Fibroblast of skin of abdomen (primary cell): ENCODE measurements around the gene NOP10.
"Not testable (repeated sequence)": the region's sequence is repeated elsewhere in the genome, so short reads cannot be mapped to it uniquely, and the experiment has no call there.

ENCODE experiments used
- DNase-seq: peaks from one replicate; pipeline ENCODE4 v3.0.0-alpha.2; 2013

Gene NOP10

DNA sequence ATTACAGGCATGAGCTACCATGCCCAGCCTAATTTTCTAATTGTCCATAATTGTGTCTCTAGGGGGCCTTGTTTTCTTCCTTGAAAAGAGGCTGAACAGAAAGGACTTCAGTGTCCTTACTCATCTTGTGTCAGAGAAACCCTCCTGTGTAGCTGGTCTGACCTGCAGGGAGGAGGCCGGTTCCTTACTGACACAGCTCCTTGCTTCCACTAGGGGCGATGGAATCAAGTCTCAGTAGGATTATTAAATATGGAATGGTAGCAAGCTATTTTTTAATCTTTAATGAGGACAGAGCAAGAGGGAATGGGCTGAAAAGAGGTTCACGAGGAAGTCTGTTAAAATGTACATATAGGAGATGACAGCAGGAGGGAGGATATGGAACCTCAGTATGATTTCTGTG, 15.4 kb upstream of the NOP10 start:
- DNase-seq: no peak

DNA sequence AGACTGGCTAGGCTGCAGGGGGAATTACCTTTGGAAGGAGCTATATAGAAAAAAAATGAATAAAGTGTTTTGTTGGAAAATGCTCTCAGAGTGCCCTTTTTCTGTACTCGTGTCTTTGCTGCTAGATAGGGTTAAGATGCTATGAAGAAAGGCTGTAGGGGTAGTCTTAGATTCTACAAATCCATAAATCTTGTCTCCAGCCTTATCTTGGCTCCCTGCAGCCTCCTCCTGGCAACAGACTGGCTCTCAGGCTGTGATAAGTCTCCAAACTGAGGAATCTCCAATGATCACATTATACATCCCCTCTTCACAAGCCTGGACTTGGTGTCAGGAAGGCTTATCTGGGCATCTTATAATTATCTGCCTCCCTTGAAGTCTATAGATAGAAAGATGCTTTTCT, 14.7 kb upstream of the NOP10 start:
- no peak for DNase-seq

DNA sequence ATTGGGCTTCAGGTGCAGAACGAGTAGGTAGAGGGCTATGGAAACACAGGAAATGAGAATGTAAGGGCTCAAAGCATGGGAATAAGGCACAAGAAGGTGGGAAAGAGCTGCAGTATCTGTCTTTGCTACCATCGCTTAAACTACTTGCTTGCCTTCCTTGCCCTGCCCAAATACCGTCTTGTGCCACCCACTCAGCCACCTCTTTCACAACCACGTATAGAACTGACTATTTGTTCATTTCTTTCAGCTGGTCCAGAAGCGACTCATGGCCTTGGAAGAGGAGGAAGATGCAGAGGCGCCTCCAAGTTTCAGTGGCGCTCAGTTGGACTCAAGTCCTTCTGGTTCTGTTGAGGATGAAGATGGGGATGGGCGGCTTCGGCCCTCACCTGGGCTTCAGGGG, 12.3 kb upstream of the NOP10 start:
- DNase-seq: no peak

DNA sequence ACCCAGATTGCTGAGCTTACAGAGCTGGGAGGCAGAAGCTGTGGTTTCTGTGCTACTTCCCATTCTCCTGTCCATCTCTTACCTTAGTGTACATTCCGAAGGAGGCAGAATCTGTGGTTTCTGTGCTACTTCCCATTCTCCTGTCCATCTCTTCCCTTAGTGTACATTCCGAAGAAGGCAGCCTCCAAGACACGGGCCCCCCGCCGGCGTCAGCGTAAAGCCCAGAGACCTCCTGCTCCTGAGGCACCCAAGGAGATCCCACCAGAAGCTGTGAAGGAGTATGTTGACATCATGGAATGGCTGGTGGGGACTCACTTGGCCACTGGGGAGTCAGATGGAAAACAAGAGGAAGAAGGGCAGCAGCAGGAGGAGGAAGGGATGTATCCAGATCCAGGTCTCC, 11.3 kb upstream of the NOP10 start:
- DNase-seq: no peak

DNA sequence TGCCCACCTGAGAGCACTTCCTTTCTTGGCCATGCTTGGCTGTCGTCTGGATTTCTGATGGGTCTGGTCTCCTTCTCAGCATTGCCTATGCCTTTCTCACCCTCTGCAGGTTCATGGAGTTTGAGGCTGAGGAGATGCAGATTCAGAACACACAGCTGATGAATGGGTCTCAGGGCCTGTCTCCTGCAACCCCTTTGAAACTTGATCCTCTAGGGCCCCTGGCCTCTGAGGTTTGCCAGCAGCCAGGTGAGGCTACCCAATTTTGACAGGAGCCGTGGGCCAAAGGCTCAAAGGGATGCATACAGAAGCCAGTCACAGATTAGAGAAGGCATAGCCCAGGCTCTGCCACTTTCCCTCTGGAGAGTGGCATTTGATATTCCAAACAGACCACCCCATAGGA, 10.7 kb upstream of the NOP10 start:
- no peak for DNase-seq

DNA sequence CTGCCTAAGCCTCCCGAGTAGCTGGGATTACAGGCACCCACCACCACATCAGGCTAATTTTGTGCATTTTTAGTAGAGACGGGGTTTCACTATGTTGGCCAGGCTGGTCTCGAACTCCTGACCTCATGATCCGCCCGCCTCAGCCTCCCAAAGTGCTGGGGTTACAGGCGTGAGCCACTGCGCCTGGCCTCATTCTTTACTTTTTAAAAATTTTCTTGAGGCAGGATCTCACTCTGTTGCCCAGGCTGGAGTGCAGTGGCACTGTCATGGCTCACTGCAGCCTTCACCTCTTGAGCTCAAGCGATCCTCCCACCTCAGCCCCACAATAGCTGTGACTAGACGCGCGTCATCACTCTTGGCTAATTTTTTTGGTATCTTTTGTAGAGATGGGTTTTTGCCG, 10.1 kb upstream of the NOP10 start:
- DNase-seq: not testable (repeated sequence)

- DNase-seq: no peak
Measured at GRCh38 chr15:34349769-34350168, 6.8 kb upstream of the NOP10 start.

DNA sequence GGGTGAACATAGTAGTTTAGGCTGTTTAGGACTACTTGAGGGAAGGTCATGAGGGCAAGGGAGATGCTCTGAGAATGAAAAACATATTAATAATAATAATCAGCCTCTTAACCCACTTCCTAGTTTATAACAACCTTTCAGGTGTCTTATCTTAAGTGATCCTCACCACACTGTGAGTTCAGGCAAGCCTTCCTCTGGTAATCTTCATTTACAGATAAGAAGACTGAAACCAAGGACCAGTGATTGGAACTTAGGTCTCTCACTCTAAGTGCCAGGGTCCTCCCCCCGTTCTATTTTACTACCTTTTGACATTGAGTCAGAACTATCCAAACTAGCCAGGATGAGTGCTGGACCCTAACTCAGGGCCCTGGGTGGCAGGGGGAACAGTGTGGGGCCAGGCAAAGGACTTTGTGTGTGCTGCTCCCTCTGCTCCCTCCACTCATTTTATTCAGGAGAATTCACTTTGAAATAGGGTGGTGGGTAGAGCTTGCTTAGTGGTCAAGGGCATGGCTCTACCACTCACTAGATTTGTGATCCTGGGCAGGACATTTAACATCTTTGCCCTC, 5.9 kb upstream of the NOP10 start:
- no peak for DNase-seq

GRCh38 chr15:34347951-34348638, 5.2 kb upstream of the NOP10 start:
- no peak for DNase-seq

- DNase-seq: not testable (repeated sequence)
Measured at GRCh38 chr15:34342213-34342736, 661 bp downstream of the NOP10 start.

DNA sequence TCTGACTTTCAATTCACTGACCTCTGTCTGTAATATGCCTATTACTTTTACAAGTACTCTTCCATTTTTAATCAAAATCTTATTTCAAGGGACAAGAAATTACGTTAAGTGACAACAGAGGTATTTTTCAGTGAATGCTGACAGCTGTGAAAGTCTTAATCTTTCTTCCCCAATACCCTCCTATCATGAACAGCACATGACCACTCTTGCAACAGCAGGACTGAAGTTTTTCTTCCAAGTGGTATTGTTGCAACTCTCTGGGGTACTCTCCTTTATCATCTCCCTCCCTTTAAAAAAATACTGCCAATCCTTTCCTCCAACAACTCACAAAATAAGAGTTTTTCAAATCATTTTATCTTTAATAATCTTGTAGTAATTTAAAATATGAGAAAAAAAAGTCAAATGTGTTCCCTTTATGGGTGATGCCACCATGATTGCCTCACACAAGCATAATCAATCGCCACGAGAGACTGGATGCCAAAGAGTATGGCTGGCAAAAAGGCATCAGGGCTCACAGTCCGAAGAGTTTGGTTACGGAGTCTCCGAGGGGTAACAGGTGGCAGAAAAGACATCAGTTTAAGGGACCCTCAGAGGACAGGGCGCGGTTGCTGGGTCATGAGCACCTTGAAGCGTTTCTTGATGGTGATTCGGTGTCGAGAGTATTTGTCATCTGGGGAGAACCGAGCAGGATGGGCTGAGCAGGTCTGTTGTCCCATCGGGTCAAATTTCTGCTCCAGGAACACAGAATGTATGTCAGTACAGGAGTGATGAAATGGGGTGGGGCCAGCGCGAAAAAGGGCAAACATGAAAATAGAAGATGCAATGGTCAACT, 1.3 kb downstream of the NOP10 start:
- no peak for DNase-seq

DNA sequence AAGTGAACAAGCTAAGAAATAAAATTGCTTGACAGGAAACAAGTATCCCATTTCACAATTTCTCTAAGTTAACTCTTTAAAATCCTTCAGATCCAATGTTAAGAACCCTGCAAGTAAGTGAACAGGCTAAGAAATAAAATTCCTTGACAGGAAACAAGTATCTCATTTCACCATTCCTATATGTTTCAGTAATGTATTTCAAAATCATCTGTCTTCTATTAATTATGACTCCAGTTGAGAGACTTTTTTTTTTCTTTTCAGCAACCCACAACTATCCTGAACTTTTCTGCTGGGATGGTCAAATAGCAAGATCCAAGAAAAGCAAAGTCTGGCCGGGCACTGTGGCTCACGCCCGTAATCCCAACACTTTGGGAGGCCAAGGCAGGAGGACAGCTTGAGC, 3.0 kb downstream of the NOP10 start:
- peak; percentile 42 for DNase-seq

- DNase-seq: no peak
Measured at GRCh38 chr15:34338347-34338746, 4.6 kb downstream of the NOP10 start.

DNA sequence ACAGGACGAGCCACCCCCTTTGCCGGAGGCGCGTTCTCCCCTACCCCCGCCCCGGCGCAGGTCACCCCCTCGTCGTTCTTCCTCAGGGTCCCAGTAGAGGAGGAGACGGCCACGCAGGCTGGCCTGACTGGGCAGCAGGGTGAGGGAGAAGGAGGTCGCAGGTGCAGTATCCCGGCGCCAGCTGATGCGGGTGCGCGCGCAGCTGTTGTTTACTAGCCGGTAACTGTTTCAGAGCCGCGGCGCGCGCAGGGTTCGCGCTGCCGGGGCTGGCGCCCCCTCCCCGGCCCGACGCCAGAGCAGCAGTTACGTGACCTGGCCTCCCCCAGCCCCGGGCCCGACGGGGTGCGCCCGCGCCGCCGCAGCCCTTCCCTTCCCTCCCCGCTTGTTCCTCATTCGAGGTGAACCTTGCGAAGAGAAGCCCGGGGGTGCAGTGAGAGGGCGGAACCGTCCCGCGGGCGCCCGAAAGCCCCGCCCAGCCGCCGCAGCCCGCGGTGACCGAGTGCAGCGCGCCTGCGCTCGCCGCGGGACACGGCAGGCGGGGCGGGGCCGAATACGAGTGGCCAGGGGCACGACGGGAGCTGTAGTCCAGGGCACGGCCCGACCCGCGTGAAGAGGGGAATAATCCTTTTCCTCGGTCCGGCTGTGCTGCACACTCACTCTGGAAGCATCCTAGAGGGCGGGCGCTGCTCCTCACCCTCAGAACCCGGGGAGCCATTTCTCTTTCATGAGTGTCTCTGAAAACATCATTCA, 5.2 kb downstream of the NOP10 start, which contains the start of gene SLC12A6:
Gene SLC12A6, minus strand, starts transcription at position 225 of the 750 bp plus-strand sequence. CDS start 1,101 bp downstream, outside the sequence.
- DNase-seq: peak; percentile 95

DNA sequence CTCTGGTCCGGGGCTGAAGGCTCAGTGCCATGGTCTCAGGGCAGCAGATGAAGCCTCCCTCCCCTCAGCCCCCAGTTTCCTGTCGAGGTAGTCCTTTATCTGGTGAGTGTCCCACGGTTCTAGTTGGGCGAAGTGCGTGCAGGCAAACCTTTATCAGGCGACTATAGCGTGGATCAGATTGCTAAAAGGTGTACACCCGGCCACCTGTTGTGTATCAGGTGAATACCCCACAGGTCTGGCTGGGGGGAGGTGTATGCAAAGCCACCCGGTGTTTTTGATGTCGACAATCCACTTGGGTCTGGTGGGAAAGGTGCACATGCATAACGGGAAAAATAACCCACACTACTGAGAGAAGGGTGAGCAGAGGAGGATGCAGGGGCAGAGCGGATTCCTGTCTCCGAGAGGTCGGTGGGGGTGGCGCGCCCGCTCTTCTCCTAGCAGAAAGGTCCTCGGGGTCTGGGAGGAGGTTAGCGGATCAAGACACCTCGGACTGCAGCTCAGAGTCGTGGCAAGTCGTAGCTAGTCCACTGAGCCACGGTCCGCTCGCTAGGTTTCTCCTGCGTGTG, 5.9 kb downstream of the NOP10 start:
- no peak for DNase-seq

DNA sequence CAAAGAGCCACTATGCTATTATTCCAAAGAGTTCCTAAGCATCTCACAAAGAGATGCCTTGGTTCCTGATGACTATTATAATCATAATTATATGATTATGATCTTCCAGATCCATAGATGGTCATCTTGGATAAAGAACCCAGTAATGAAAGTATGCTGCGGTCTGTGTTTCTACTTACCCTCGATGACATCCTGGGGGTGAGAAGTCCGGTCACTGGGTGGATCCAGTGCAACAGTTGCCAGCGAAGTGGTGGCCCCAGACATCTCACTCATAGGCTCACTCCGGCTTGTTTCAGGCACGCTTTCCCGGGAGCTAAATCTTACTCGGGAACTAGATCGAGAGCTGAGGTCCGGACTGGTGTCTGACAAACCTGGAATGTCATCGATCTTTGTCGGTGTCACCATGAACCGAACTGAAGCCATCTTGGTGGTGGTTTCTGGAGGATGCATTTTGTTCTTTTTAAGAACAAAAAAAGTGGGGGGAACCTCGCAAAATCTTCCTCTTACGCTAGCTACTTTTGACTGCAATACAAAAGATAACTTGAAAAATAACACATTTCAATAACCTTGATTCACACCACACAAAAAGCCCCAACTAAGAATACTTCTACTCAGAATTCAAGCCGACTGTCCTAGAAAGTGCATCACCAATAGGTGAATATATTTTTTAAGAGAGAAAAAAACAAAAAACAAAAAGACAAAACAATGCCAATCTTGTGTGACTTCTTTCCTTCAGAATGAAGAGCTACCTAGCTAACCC, 6.5 kb downstream of the NOP10 start:
- no peak for DNase-seq

GRCh38 chr15:34335176-34336032, 7.5 kb downstream of the NOP10 start:
- no peak for DNase-seq

- no peak for DNase-seq
Measured at GRCh38 chr15:34334672-34335071, 8.3 kb downstream of the NOP10 start.

DNA sequence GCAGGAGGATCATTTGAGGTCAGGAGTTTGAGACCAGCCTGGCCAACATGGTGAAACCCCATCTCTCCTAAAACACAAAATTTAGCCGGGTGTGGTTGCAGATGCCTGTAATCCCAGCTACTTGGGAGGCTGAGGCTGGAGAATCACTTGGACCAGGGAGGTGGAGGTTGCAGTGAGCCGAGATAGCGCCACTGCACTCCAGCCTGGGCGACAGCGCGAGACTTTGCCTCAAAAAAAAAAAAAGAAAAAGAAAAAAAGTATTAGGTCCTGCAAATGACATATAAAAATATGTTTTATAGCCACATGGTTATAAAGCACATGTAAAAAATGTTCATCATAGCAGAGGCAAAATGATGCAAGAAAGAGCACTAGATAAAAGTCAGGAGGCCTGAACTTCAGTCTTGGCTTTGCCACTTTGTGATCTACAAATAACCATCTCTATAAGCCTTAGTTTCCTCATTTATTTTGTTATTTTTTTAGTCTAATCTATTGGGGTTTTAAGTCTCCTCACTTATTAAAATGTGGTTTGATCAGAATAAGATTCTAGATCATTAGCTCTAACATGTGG, 10.3 kb downstream of the NOP10 start:
- DNase-seq: no peak

GRCh38 chr15:34331809-34332208, 11.1 kb downstream of the NOP10 start:
- DNase-seq: no peak
